ENCODE measurements around the gene DOK5. TPM values are rescaled to one million over a fixed set of nuclear protein-coding genes. Genes with fewer than 3 reads are reported as not detected.

The DOK5 gene
- total and polyA plus RNA-seq, 2 donors from 2014 or later: 4.8 to 5.4 TPM

DNA sequence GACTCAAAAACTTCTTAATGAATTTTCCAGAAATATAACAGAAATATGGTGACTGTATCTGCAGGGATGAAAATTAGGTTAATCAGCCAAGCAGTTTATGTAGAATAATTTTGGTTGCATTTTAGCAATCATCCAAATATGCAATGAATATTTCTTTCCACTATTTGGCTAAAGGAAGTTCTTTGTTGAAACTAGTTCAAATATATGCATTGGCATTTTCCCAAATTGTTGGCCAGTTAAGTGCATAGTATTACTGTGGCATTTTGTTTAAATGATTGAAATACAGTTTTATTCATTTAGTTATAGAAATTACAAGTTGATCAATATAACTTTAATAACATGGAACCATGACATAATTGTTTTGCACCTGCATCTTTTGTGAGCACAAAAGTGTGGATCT lies 115.5 kb downstream of the DOK5 start:
- Histone ChIP-seq H3K4me3 (ENCODE audit: low read length in 3 of 3) (no peak overlapping the region), H3K36me3 (ENCODE audit: control insufficient read depth in 2 of 3, insufficient read depth in 3 of 3, low read length in 3 of 3) (no peaks in the 10 kb centered on the region), H3K9me3 (ENCODE audit: control insufficient read depth in 2 of 3, insufficient read depth in 1 of 3, low read length in 3 of 3) (no peaks in the 10 kb centered on the region), H3K4me1 (ENCODE audit: control insufficient read depth in 2 of 3, insufficient read depth in 2 of 3, low read depth in 1 of 3, low read length in 3 of 3) (no peaks in the 10 kb centered on the region), H3K27ac (ENCODE audit: low read depth in 2 of 2, low read length in 2 of 2) (no peak overlapping the region), H3K27me3 (ENCODE audit: control insufficient read depth, insufficient read depth, low read length) (no peaks in the 10 kb centered on the region), H3K9ac (ENCODE audit: low read length in 3 of 3) (no peak overlapping the region)
- DNase-seq (no peak), FAIRE-seq (no peak)
- TF ChIP-seq, protein P1, sequence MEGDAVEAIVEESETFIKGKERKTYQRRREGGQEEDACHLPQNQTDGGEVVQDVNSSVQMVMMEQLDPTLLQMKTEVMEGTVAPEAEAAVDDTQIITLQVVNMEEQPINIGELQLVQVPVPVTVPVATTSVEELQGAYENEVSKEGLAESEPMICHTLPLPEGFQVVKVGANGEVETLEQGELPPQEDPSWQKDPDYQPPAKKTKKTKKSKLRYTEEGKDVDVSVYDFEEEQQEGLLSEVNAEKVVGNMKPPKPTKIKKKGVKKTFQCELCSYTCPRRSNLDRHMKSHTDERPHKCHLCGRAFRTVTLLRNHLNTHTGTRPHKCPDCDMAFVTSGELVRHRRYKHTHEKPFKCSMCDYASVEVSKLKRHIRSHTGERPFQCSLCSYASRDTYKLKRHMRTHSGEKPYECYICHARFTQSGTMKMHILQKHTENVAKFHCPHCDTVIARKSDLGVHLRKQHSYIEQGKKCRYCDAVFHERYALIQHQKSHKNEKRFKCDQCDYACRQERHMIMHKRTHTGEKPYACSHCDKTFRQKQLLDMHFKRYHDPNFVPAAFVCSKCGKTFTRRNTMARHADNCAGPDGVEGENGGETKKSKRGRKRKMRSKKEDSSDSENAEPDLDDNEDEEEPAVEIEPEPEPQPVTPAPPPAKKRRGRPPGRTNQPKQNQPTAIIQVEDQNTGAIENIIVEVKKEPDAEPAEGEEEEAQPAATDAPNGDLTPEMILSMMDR (IDR thresholded peaks at IDR 0.05; ENCODE audit: borderline replicate concordance, extremely low read depth, insufficient read depth): no peak
- intact Hi-C loops (cut with DNase I): no loop called here

DNA sequence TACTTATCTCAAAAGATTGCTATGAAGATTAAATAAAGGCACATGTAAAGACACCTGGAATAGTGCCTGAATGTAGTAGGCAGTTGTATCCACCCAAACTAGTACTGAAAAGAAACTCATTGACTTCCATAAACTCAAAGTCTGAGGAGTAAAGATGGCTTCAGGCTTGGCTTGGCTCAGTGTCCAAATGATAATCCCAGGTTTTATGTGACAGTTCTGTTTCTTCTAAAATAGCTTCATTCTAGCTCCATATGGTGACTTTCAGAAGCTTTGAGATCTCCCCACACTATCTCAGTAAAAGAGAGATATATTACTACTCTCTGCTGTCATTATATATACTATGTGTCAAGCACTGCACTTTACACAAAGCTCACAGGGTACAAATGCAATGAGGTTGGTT lies 121.3 kb downstream of the DOK5 start:
- FAIRE-seq (no peak), DNase-seq (no peak)
- no peaks in the 10 kb centered on the region for H3K36me3 ChIP-seq (ENCODE audit: control insufficient read depth in 2 of 3, insufficient read depth in 3 of 3, low read length in 3 of 3)
- H3K27me3 ChIP-seq (ENCODE audit: control insufficient read depth, insufficient read depth, low read length): no peaks in the 10 kb centered on the region
- no peaks in the 10 kb centered on the region for H3K9me3 ChIP-seq (ENCODE audit: control insufficient read depth in 2 of 3, insufficient read depth in 1 of 3, low read length in 3 of 3)
- H3K4me1 ChIP-seq (ENCODE audit: control insufficient read depth in 2 of 3, insufficient read depth in 2 of 3, low read depth in 1 of 3, low read length in 3 of 3): no peaks in the 10 kb centered on the region
- TF ChIP-seq, protein P1 (IDR thresholded peaks at IDR 0.05; ENCODE audit: borderline replicate concordance, extremely low read depth, insufficient read depth): no peak
- H3K9ac ChIP-seq (ENCODE audit: low read length in 3 of 3): no peak overlapping the region
- intact Hi-C loops (cut with DNase I): no loop called here
- no peak overlapping the region for H3K4me3 ChIP-seq (ENCODE audit: low read length in 3 of 3)
- H3K27ac ChIP-seq (ENCODE audit: low read depth in 2 of 2, low read length in 2 of 2): no peak overlapping the region

DNA sequence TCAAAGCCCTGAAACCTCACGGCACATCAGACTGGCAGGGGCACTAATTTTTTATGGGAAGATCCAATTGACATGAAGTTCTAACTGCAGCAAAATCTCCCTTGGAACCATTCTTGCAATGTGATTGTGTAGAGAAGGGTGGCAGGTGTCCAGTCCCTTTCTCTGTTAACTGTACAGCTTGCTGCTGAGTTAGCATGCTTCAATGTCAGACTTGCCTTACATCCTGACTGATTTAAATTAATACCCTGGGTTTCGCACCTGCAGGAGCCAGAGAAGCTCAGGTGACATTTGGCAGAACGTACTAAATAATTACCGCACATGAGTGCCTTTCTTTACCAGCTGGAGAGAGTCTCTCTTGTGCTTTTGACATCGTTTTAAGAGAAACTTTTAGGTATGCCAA lies 123.0 kb downstream of the DOK5 start:
- Histone ChIP-seq H3K4me1 (ENCODE audit: control insufficient read depth in 2 of 3, insufficient read depth in 2 of 3, low read depth in 1 of 3, low read length in 3 of 3) (no peaks in the 10 kb centered on the region), H3K9me3 (ENCODE audit: control insufficient read depth in 2 of 3, insufficient read depth in 1 of 3, low read length in 3 of 3) (no peaks in the 10 kb centered on the region), H3K36me3 (ENCODE audit: control insufficient read depth in 2 of 3, insufficient read depth in 3 of 3, low read length in 3 of 3) (no peaks in the 10 kb centered on the region), H3K27me3 (ENCODE audit: control insufficient read depth, insufficient read depth, low read length) (no peaks in the 10 kb centered on the region), H3K9ac (ENCODE audit: low read length in 3 of 3) (no peak overlapping the region), H3K4me3 (ENCODE audit: low read length in 3 of 3) (no peak overlapping the region), H3K27ac (ENCODE audit: low read depth in 2 of 2, low read length in 2 of 2) (no peak overlapping the region)
- TF ChIP-seq, protein P1 (IDR thresholded peaks at IDR 0.05; ENCODE audit: borderline replicate concordance, extremely low read depth, insufficient read depth): no peak
- FAIRE-seq (no peak), DNase-seq (no peak)
- intact Hi-C loops (cut with DNase I): no loop called here

DNA sequence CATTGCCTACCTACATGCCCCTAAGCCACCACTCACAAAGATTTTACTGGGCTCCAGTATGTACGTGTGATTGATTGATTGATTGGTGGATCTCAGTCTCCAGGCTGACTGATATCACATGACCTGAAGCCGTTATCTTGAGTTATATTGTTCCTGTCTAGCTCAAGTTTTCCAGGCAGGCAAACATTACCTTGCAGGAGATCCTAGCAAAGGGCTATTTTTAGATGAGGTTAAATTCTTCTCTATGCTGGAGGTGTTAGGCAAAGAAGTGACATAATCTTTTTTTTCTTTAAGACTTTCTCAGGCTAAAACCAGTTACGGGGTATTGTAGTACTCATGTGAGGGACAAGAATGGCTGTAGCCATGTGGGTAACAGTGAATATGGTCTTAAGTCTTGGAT lies 125.2 kb downstream of the DOK5 start:
- TF ChIP-seq, protein P1 (IDR thresholded peaks at IDR 0.05; ENCODE audit: borderline replicate concordance, extremely low read depth, insufficient read depth): no peak
- Histone ChIP-seq H3K27me3 (ENCODE audit: control insufficient read depth, insufficient read depth, low read length) (no peaks in the 10 kb centered on the region), H3K4me3 (ENCODE audit: low read length in 3 of 3) (no peak overlapping the region), H3K9ac (ENCODE audit: low read length in 3 of 3) (no peak overlapping the region), H3K4me1 (ENCODE audit: control insufficient read depth in 2 of 3, insufficient read depth in 2 of 3, low read depth in 1 of 3, low read length in 3 of 3) (no peaks in the 10 kb centered on the region), H3K27ac (ENCODE audit: low read depth in 2 of 2, low read length in 2 of 2) (no peak overlapping the region), H3K9me3 (ENCODE audit: control insufficient read depth in 2 of 3, insufficient read depth in 1 of 3, low read length in 3 of 3) (no peaks in the 10 kb centered on the region), H3K36me3 (ENCODE audit: control insufficient read depth in 2 of 3, insufficient read depth in 3 of 3, low read length in 3 of 3) (no peaks in the 10 kb centered on the region)
- FAIRE-seq (no peak), DNase-seq (no peak)
- intact Hi-C loops (cut with DNase I): no loop called here

Data from kidney (tissue), 14 donors.